Measurements from ENCODE around the gene SLC9C2. TPM values are rescaled to one million over a fixed set of nuclear protein-coding genes. Genes with fewer than 3 reads are reported as not detected.

The SLC9C2 gene
- total RNA-seq, 1 donor from 2014 or later: not detected

DNA sequence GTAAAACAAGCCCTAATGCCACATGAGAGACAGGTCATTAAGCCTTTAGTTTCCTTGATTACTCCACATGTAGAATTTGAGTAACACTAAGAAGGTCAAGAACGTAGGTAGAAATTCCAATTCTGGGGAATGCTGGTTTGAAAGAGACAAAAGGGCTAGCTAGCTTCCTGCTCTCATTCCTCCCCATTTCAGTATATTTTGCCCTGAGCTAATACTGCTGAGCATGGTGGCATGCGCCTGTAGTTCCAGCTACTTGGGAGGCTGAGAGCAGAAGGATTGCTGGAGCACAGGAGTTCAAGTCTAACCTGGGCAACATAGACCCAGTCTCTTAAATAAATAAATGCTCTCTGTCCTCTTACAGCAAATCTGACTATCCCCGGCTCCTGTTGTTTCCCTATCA lies 112.9 kb downstream of the SLC9C2 start:
- no peaks in the 10 kb centered on the region for H3K27me3 ChIP-seq (ENCODE audit: control insufficient read depth, insufficient read depth, low read length)
- TF ChIP-seq, protein P1, sequence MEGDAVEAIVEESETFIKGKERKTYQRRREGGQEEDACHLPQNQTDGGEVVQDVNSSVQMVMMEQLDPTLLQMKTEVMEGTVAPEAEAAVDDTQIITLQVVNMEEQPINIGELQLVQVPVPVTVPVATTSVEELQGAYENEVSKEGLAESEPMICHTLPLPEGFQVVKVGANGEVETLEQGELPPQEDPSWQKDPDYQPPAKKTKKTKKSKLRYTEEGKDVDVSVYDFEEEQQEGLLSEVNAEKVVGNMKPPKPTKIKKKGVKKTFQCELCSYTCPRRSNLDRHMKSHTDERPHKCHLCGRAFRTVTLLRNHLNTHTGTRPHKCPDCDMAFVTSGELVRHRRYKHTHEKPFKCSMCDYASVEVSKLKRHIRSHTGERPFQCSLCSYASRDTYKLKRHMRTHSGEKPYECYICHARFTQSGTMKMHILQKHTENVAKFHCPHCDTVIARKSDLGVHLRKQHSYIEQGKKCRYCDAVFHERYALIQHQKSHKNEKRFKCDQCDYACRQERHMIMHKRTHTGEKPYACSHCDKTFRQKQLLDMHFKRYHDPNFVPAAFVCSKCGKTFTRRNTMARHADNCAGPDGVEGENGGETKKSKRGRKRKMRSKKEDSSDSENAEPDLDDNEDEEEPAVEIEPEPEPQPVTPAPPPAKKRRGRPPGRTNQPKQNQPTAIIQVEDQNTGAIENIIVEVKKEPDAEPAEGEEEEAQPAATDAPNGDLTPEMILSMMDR (IDR thresholded peaks at IDR 0.05; ENCODE audit: insufficient read depth, low read length, severe bottlenecking): no peak
- DNase-seq (ENCODE audit: low read depth): no peak
- H3K4me3 ChIP-seq (ENCODE audit: low read depth, low read length): no peak overlapping the region
- peaks cover 9% of the 10 kb centered on the region for H3K36me3 ChIP-seq (ENCODE audit: control insufficient read depth, insufficient read depth, low read length)
- FAIRE-seq: no peak

DNA sequence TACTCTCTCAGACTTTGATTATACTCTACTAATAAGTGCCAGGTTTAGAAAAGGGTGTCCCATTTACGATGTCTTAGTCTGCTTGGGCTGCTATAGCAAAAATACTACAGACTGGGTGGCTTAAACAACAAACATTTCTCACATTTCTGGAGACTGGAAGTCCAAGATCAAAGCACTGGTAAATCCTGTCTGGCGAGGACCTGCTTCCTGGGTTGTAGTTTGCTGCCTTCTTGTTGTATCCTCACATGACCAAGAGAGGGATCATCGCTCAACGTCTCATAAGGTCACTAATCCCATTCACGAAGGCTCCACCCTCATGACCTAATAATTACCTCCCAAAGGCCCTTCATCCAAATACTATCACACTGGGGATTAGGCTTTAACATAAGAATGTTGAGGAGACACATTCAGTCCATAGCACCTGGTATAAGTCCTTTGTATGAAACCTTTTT lies 113.7 kb downstream of the SLC9C2 start:
- peaks cover 11% of the 10 kb centered on the region for H3K36me3 ChIP-seq (ENCODE audit: control insufficient read depth, insufficient read depth, low read length)

DNA sequence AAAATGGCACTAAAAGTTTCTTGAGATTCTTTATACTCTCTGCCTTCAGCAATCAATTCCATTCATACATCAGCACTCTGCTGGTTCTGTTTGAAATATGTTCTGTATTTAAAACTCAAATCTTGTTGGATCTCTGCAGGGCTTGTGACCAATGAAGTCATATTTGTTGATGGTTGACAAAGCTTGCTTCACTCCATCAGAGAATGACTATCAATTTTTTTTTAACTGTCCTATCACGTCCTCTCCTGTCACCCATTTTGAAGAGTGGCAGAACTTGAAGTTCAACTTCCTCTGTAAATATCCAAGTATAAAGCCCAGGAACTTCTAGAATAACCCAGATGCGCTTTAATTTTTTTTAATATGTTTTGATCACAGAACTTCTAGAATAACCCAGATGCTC lies 114.9 kb downstream of the SLC9C2 start:
- no peak overlapping the region for H3K4me3 ChIP-seq (ENCODE audit: low read depth, low read length)
- DNase-seq (ENCODE audit: low read depth) (no peak), FAIRE-seq (no peak)
- H3K27me3 ChIP-seq (ENCODE audit: control insufficient read depth, insufficient read depth, low read length): no peaks in the 10 kb centered on the region
- H3K36me3 ChIP-seq (ENCODE audit: control insufficient read depth, insufficient read depth, low read length): peaks cover 12% of the 10 kb centered on the region
- TF ChIP-seq, protein P1 (IDR thresholded peaks at IDR 0.05; ENCODE audit: insufficient read depth, low read length, severe bottlenecking): no peak

More for the DNA sequence above, 113.7 kb downstream of the SLC9C2 start:
- peak; percentile 85 for FAIRE-seq
- TF ChIP-seq, protein P1 (IDR thresholded peaks at IDR 0.05; ENCODE audit: insufficient read depth, low read length, severe bottlenecking): peak; percentile 3
- no peaks in the 10 kb centered on the region for H3K27me3 ChIP-seq (ENCODE audit: control insufficient read depth, insufficient read depth, low read length)
- no peak for DNase-seq (ENCODE audit: low read depth)
- H3K4me3 ChIP-seq (ENCODE audit: low read depth, low read length): no peak overlapping the region

DNA sequence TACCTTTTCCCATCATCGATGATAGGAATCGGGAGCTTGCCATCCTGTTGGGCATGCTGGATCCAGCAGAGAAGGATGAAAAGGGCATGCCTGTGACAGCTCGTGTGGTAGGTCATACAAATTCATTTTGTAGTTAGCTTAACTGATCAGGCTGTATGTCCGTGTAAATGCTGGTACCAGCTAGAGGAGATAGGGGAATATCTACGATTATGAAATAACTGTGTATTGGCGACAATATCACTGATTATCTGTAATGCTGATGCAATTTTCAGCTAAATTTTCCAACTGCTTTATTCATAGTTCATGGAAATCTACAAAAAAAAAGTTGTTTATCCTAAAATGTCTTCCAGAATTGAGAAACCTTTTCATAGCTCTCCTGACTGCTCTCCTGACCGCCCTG lies 117.5 kb downstream of the SLC9C2 start:
- DNase-seq (ENCODE audit: low read depth) (no peak), FAIRE-seq (no peak)
- Histone ChIP-seq H3K4me3 (ENCODE audit: low read depth, low read length) (no peak overlapping the region), H3K36me3 (ENCODE audit: control insufficient read depth, insufficient read depth, low read length) (peaks cover 19% of the 10 kb centered on the region), H3K27me3 (ENCODE audit: control insufficient read depth, insufficient read depth, low read length) (no peaks in the 10 kb centered on the region)
- TF ChIP-seq, protein P1 (IDR thresholded peaks at IDR 0.05; ENCODE audit: insufficient read depth, low read length, severe bottlenecking): no peak

DNA sequence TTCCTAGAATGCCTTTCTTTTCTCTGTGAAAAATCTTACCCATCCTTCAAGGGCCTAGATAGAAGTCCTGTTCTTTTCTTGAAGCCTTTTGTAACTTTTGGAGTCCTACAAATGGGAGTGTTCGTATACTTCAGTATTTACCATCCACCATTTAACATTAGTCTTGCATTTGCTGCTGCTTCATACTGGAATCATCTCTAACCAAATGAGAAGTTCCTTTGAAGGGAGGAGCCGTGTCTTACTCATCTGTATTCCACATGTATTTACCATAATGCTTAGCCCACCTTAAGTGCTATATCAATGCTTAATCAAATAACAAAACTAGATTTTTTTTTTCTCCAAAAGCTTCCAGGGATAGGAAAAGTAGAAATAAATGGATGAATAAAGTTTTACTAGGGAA lies 118.6 kb downstream of the SLC9C2 start:
- DNase-seq (ENCODE audit: low read depth): no peak

More for the DNA sequence above, 118.6 kb downstream of the SLC9C2 start:
- no peak for FAIRE-seq
- no peak overlapping the region for H3K4me3 ChIP-seq (ENCODE audit: low read depth, low read length)
- H3K27me3 ChIP-seq (ENCODE audit: control insufficient read depth, insufficient read depth, low read length): no peaks in the 10 kb centered on the region
- TF ChIP-seq, protein P1 (IDR thresholded peaks at IDR 0.05; ENCODE audit: insufficient read depth, low read length, severe bottlenecking): no peak
- peaks cover 19% of the 10 kb centered on the region for H3K36me3 ChIP-seq (ENCODE audit: control insufficient read depth, insufficient read depth, low read length)
